ENCODE measurements around the gene COL9A1.

The COL9A1 gene

GRCh38 chr6:70236343-70236742 lies 66.5 kb downstream of the COL9A1 start:
- no peak for TF ChIP-seq CTCF (conservative IDR thresholded peaks at IDR 0.05; ENCODE audit: low read depth, low read length)
- DNase-seq (ENCODE audit: low read depth) = no peak
- no peak overlapping the region for H3K4me3 ChIP-seq (ENCODE audit: low read length)

- no peak for TF ChIP-seq CTCF (conservative IDR thresholded peaks at IDR 0.05; ENCODE audit: low read depth, low read length)
- DNase-seq (ENCODE audit: low read depth) = no peak
- H3K4me3 ChIP-seq (ENCODE audit: low read length) = no peak overlapping the region
Measured at GRCh38 chr6:70234561-70235236, 68.2 kb downstream of the COL9A1 start.

- no peak overlapping the region for H3K4me3 ChIP-seq (ENCODE audit: low read length)
- DNase-seq (ENCODE audit: low read depth) = no peak
- TF ChIP-seq CTCF (conservative IDR thresholded peaks at IDR 0.05; ENCODE audit: low read depth, low read length) = no peak
Measured at GRCh38 chr6:70231311-70231710, 71.6 kb downstream of the COL9A1 start.

GRCh38 chr6:70225055-70225454 lies 77.8 kb downstream of the COL9A1 start:
- no peak for TF ChIP-seq CTCF (conservative IDR thresholded peaks at IDR 0.05; ENCODE audit: low read depth, low read length)
- DNase-seq (ENCODE audit: low read depth) = no peak
- H3K4me3 ChIP-seq (ENCODE audit: low read length) = no peak overlapping the region

- no peak for DNase-seq (ENCODE audit: low read depth)
- TF ChIP-seq CTCF (conservative IDR thresholded peaks at IDR 0.05; ENCODE audit: low read depth, low read length) = no peak
- no peak overlapping the region for H3K4me3 ChIP-seq (ENCODE audit: low read length)
Measured at GRCh38 chr6:70222439-70222749, 80.5 kb downstream of the COL9A1 start.

GRCh38 chr6:70221715-70222438 lies 81.0 kb downstream of the COL9A1 start:
- no peak overlapping the region for H3K4me3 ChIP-seq (ENCODE audit: low read length)
- TF ChIP-seq CTCF (conservative IDR thresholded peaks at IDR 0.05; ENCODE audit: low read depth, low read length) = no peak
- no peak for DNase-seq (ENCODE audit: low read depth)
